ENCODE results near the gene GRPEL2.

Gene GRPEL2

GRCh38 chr5:149358294-149358651 is 13.0 kb downstream of the GRPEL2 start:
- DNase-seq: peak; percentile 11

- DNase-seq: no peak
These were observed 13.7 kb downstream of the GRPEL2 start for GRCh38 chr5:149358868-149359495.

- no peak for DNase-seq
These were observed 15.0 kb downstream of the GRPEL2 start for GRCh38 chr5:149360272-149360671.

GRCh38 chr5:149362541-149362940 is 17.2 kb downstream of the GRPEL2 start:
- DNase-seq: no peak

- DNase-seq: no peak
These were observed 18.1 kb downstream of the GRPEL2 start for GRCh38 chr5:149363358-149363757.

- DNase-seq: no peak
These were observed 18.6 kb downstream of the GRPEL2 start for GRCh38 chr5:149363936-149364335.

GRCh38 chr5:149364719-149365118 is 19.4 kb downstream of the GRPEL2 start:
- DNase-seq: no peak

GRCh38 chr5:149365418-149365817 is 20.1 kb downstream of the GRPEL2 start:
- no peak for DNase-seq

- DNase-seq: no peak
These were observed 20.9 kb downstream of the GRPEL2 start for GRCh38 chr5:149366169-149366729.

GRCh38 chr5:149367249-149367971 is 22.1 kb downstream of the GRPEL2 start:
- DNase-seq: peak; percentile 13

- DNase-seq: no peak
These were observed 22.8 kb downstream of the GRPEL2 start for GRCh38 chr5:149367972-149368645.

GRCh38 chr5:149370878-149371277 is 25.6 kb downstream of the GRPEL2 start:
- no peak for DNase-seq

GRCh38 chr5:149371296-149371962 is 26.1 kb downstream of the GRPEL2 start:
- peak; percentile 13 for DNase-seq

- DNase-seq: no peak
These were observed 26.9 kb downstream of the GRPEL2 start for GRCh38 chr5:149372076-149372795.

- DNase-seq: no peak
These were observed 27.6 kb downstream of the GRPEL2 start for GRCh38 chr5:149372932-149373331.

- no peak for DNase-seq
These were observed 29.0 kb downstream of the GRPEL2 start for GRCh38 chr5:149374303-149374702.

- DNase-seq: no peak
These were observed 29.5 kb downstream of the GRPEL2 start for GRCh38 chr5:149374801-149375200.

GRCh38 chr5:149375434-149375833 is 30.1 kb downstream of the GRPEL2 start:
- no peak for DNase-seq

- DNase-seq: no peak
These were observed 30.8 kb downstream of the GRPEL2 start for GRCh38 chr5:149376104-149376503.

- no peak for DNase-seq
These were observed 31.6 kb downstream of the GRPEL2 start for GRCh38 chr5:149376711-149377447.

GRCh38 chr5:149378241-149378820 is 33.0 kb downstream of the GRPEL2 start:
- DNase-seq: no peak

Data from NCI-H1092 (cell line).